Osteoblast (primary cell): ENCODE data around the gene HOTAIR. TPM values are rescaled to one million over a fixed set of nuclear protein-coding genes. Genes with fewer than 3 reads are reported as not detected.

Experiments used
- DNase-seq: peaks from one replicate; pipeline ENCODE4 v3.0.0; 2011; ENCODE audit warnings: low spot score, mixed read lengths; ENCODE audit not compliant: insufficient read length; ENCODE audit errors: missing footprints
- H2AFZ ChIP-seq: 2 replicates; pipeline ENCODE4 v1.6.0; 2011; ENCODE audit warnings: mild to moderate bottlenecking, low read length
- H3K27ac ChIP-seq: 2 replicates; pipeline ENCODE4 v1.5.1; 2011; ENCODE audit warnings: mild to moderate bottlenecking, low read depth, low read length, moderate library complexity
- H3K27me3 ChIP-seq: 2 replicates; pipeline ENCODE4 v1.6.0; 2012; ENCODE audit warnings: mild to moderate bottlenecking, control low read depth, inconsistent platforms, low read length, moderate library complexity; ENCODE audit not compliant: insufficient read depth
- H3K36me3 ChIP-seq: 2 replicates; pipeline ENCODE4 v1.5.1; 2011; ENCODE audit warnings: mild to moderate bottlenecking, low read length, control low read depth, moderate library complexity; ENCODE audit not compliant: insufficient read depth
- H3K4me1 ChIP-seq: 2 replicates; pipeline ENCODE4 v1.5.1; 2011; ENCODE audit warnings: mild to moderate bottlenecking, low read length, control low read depth, moderate library complexity; ENCODE audit not compliant: insufficient read depth
- H3K4me2 ChIP-seq: 2 replicates; pipeline ENCODE4 v1.6.0; 2011; ENCODE audit warnings: mild to moderate bottlenecking, low read length; ENCODE audit not compliant: insufficient read depth
- H3K4me3 ChIP-seq: fragments of 200-600 bp; sonication (generic); 3 replicates; pipeline ENCODE4 v1.5.1; 2012; ENCODE audit warnings: mild to moderate bottlenecking, low read length, inconsistent platforms; ENCODE audit not compliant: insufficient read depth
- H3K79me2 ChIP-seq: 2 replicates; pipeline ENCODE4 v1.6.0; 2012; ENCODE audit warnings: mild to moderate bottlenecking, low read length, control low read depth, inconsistent platforms; ENCODE audit not compliant: insufficient read depth
- H3K9me3 ChIP-seq: 2 replicates; pipeline ENCODE4 v1.5.1; 2011; ENCODE audit warnings: low read depth, low read length, control low read depth
- H4K20me1 ChIP-seq: 2 replicates; pipeline ENCODE4 v1.6.0; 2012; ENCODE audit warnings: mild to moderate bottlenecking, low read length, control low read depth; ENCODE audit not compliant: insufficient read depth
- total RNA-seq: library from RNA; depleted of rRNA; stranded (reverse); fragments of >200 nt; gene quantifications from 2 replicates; pipeline ENCODE4 v1.2.3, GENCODE V29; 2012
- TF ChIP-seq, protein P1 (sequence below): IDR thresholded peaks from 2 replicates; pipeline ENCODE4 v1.5.1; 2011; ENCODE audit warnings: mild to moderate bottlenecking, low read depth, low read length, moderate library complexity; ENCODE audit errors: extremely low read depth

The HOTAIR gene
- total RNA-seq, 1 donor = 0.72 TPM

GRCh38 chr12:53986686-53987483 lies 12.1 kb upstream of the HOTAIR start:
- Histone ChIP-seq H3K4me1 (peaks cover 54% of the 10 kb centered on the region), H3K9me3 (no peaks in the 10 kb centered on the region), H3K4me2 (peak overlapping the region; percentile 99), H3K79me2 (peaks cover 69% of the 10 kb centered on the region), H3K36me3 (no peaks in the 10 kb centered on the region), H3K27me3 (no peaks in the 10 kb centered on the region), H2AFZ (peak overlapping the region; percentile 93), H3K4me3 (peak overlapping the region; percentile 93), H4K20me1 (peaks cover 16% of the 10 kb centered on the region), H3K27ac (peak overlapping the region; percentile 91)
- DNase-seq = peak; percentile 90
- TF ChIP-seq, protein P1, sequence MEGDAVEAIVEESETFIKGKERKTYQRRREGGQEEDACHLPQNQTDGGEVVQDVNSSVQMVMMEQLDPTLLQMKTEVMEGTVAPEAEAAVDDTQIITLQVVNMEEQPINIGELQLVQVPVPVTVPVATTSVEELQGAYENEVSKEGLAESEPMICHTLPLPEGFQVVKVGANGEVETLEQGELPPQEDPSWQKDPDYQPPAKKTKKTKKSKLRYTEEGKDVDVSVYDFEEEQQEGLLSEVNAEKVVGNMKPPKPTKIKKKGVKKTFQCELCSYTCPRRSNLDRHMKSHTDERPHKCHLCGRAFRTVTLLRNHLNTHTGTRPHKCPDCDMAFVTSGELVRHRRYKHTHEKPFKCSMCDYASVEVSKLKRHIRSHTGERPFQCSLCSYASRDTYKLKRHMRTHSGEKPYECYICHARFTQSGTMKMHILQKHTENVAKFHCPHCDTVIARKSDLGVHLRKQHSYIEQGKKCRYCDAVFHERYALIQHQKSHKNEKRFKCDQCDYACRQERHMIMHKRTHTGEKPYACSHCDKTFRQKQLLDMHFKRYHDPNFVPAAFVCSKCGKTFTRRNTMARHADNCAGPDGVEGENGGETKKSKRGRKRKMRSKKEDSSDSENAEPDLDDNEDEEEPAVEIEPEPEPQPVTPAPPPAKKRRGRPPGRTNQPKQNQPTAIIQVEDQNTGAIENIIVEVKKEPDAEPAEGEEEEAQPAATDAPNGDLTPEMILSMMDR = no peak

GRCh38 chr12:53985994-53986685 lies 11.4 kb upstream of the HOTAIR start:
- Histone ChIP-seq H3K9me3 (no peaks in the 10 kb centered on the region), H3K79me2 (peaks cover 62% of the 10 kb centered on the region)
- DNase-seq = peak; percentile 95

DNA sequence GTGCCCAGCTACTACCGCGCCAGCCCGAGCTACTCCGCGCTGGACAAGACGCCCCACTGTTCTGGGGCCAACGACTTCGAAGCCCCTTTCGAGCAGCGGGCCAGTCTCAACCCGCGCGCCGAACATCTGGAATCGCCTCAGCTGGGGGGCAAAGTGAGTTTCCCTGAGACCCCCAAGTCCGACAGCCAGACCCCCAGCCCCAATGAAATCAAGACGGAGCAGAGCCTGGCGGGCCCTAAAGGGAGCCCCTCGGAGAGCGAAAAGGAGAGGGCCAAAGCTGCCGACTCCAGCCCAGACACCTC lies 10.9 kb upstream of the HOTAIR start:
- Histone ChIP-seq H3K4me3 (peak overlapping the region; percentile 93), H3K79me2 (peaks cover 57% of the 10 kb centered on the region), H3K27ac (peak overlapping the region; percentile 91), H4K20me1 (peaks cover 5% of the 10 kb centered on the region), H3K4me1 (peaks cover 44% of the 10 kb centered on the region), H3K36me3 (no peaks in the 10 kb centered on the region), H3K27me3 (no peaks in the 10 kb centered on the region), H2AFZ (peak overlapping the region; percentile 93), H3K4me2 (peak overlapping the region; percentile 99), H3K9me3 (no peaks in the 10 kb centered on the region)
- no peak for DNase-seq
- TF ChIP-seq, protein P1 = no peak

More at GRCh38 chr12:53985994-53986685, 11.4 kb upstream of the HOTAIR start:
- TF ChIP-seq, protein P1 = no peak
- Histone ChIP-seq H2AFZ (peak overlapping the region; percentile 93), H3K4me3 (peak overlapping the region; percentile 93), H3K4me1 (peaks cover 49% of the 10 kb centered on the region), H3K27ac (peak overlapping the region; percentile 91), H3K36me3 (no peaks in the 10 kb centered on the region), H4K20me1 (peaks cover 10% of the 10 kb centered on the region), H3K27me3 (no peaks in the 10 kb centered on the region), H3K4me2 (peak overlapping the region; percentile 99)
